Measurements from ENCODE around the gene IPO8.
"Not testable (repeated sequence)": the region's sequence is repeated elsewhere in the genome, so short reads cannot be mapped to it uniquely, and the experiment has no call there.

The IPO8 gene

GRCh38 chr12:30603129-30603528 is 92.5 kb downstream of the IPO8 start:
- DNase-seq (ENCODE audit: low read depth), result no peak

GRCh38 chr12:30602678-30603077 is 93.0 kb downstream of the IPO8 start:
- DNase-seq (ENCODE audit: low read depth), result no peak

GRCh38 chr12:30599608-30600007 is 96.1 kb downstream of the IPO8 start:
- no peak for DNase-seq (ENCODE audit: low read depth)

- no peak for DNase-seq (ENCODE audit: low read depth)
These were observed 96.8 kb downstream of the IPO8 start for GRCh38 chr12:30598889-30599288.

- DNase-seq (ENCODE audit: low read depth), result no peak
These were observed 99.9 kb downstream of the IPO8 start for GRCh38 chr12:30595742-30596141.

GRCh38 chr12:30594509-30594908 is 101.2 kb downstream of the IPO8 start:
- no peak for DNase-seq (ENCODE audit: low read depth)

- DNase-seq (ENCODE audit: low read depth), result not testable (repeated sequence)
These were observed 107.1 kb downstream of the IPO8 start for GRCh38 chr12:30588572-30588971.

- no peak for DNase-seq (ENCODE audit: low read depth)
These were observed 107.9 kb downstream of the IPO8 start for GRCh38 chr12:30587782-30588181.

GRCh38 chr12:30585877-30586276 is 109.8 kb downstream of the IPO8 start:
- no peak for DNase-seq (ENCODE audit: low read depth)

- no peak for DNase-seq (ENCODE audit: low read depth)
These were observed 112.7 kb downstream of the IPO8 start for GRCh38 chr12:30582943-30583342.

- no peak for DNase-seq (ENCODE audit: low read depth)
These were observed 115.3 kb downstream of the IPO8 start for GRCh38 chr12:30580344-30580743.
